HCT116 (cell line): ENCODE data around the gene COA3. TPM values are rescaled to one million over a fixed set of nuclear protein-coding genes. Genes with fewer than 3 reads are reported as not detected.
A peak's percentile ranks its signal among the peaks of the same experiment; 100 is the strongest.

ENCODE experiments used
- ATAC-seq: fragments of 200-7000 bp; cut with Tn5 transposase; 2 replicates; pipeline ENCODE4 v1.9.1; 2020; ENCODE audit warnings: mild to moderate bottlenecking, moderate library complexity
- BruUV-seq: library from RNA; stranded (reverse); fragments of 400-500 nt; replicated peaks from 2 replicates; lab custom pipeline; 2021; lab: Mats Ljungman, UMichigan
- CTCF ChIA-PET: fragments of 300-600 bp; sonication (Branson Sonifier 250); formaldehyde crosslinking; loops from one replicate; lab custom pipeline; 2021; ENCODE audit warnings: antibody characterized with exemption; lab: Charles Lee
- POLR2A ChIA-PET: fragments of 300-600, 350-600 bp; sonication (Branson Sonifier 250); formaldehyde crosslinking; loops from one replicate; lab custom pipeline; 2021; ENCODE audit warnings: antibody characterized with exemption; lab: Charles Lee
- RAD21 ChIA-PET, 2 experiments: fragments of 300-600 bp; sonication (Branson Sonifier 250); formaldehyde crosslinking; loops; one replicate each; lab custom pipeline; 2023; ENCODE audit warnings: low total read pairs in 2 of 2; ENCODE audit not compliant: uncharacterized antibody in 2 of 2, unreplicated experiment in 2 of 2, low non-redundant PET in 1 of 2; lab: Charles Lee
- DNase-seq: peaks from one replicate; pipeline ENCODE4 v3.0.0-alpha.2; 2010; ENCODE audit warnings: low read depth, low spot score
- H2AFZ ChIP-seq: fragments of 200-600 bp; shearing (Covaris generic), sonication (generic); 2 replicates; pipeline ENCODE4 v1.6.1; 2017; ENCODE audit warnings: low read depth, mixed run types, mixed read lengths, antibody characterized with exemption, low read length; ENCODE audit not compliant: poor library complexity, severe bottlenecking
- H3K27ac ChIP-seq: 2 replicates; pipeline ENCODE4 v1.5.1; 2012; ENCODE audit warnings: low read depth, low read length
- H3K27me3 ChIP-seq: fragments of 200-600 bp; sonication (generic); 2 replicates; pipeline ENCODE4 v1.6.1; 2016; ENCODE audit warnings: mixed run types, low read length, mixed read lengths; ENCODE audit not compliant: insufficient read depth
- H3K36me3 ChIP-seq, 2 experiments: fragments of 200-500 bp in 1 of 2; fragments of 200-600 bp in 1 of 2; sonication (Bioruptor generic) in 1 of 2; sonication (generic) in 1 of 2; 2 replicates each; pipeline versions ENCODE4 v1.5.1 to v1.6.1; 2014 to 2016; ENCODE audit warnings: low read length in 2 of 2, inconsistent platforms in 1 of 2, mixed read lengths in 1 of 2, mixed run types in 1 of 2; ENCODE audit not compliant: insufficient read depth in 2 of 2, control insufficient read depth in 1 of 2
- H3K4me1 ChIP-seq, 2 experiments: fragments of 200-600 bp in 1 of 2; sonication (generic) in 1 of 2; 2 replicates each; pipeline versions ENCODE4 v1.5.1 to v1.6.1; 2012 to 2017; ENCODE audit warnings: low read length in 2 of 2, inconsistent platforms in 1 of 2, mild to moderate bottlenecking in 1 of 2, mixed read lengths in 1 of 2, mixed run types in 1 of 2, moderate library complexity in 1 of 2; ENCODE audit not compliant: insufficient read depth in 2 of 2, control insufficient read depth in 1 of 2
- H3K4me2 ChIP-seq: fragments of 200-600 bp; sonication (generic); 2 replicates; pipeline ENCODE4 v1.6.1; 2017; ENCODE audit warnings: mixed run types, low read length, mixed read lengths
- H3K4me3 ChIP-seq, 2 experiments: fragments of 200-600 bp in 1 of 2; sonication (generic) in 1 of 2; replicated peaks in 1 of 2; 2 replicates each; pipeline ENCODE4 v1.5.1; 2011 to 2016; ENCODE audit warnings: low read length in 2 of 2, control low read depth in 1 of 2, low read depth in 1 of 2, mild to moderate bottlenecking in 1 of 2, mixed read lengths in 1 of 2, mixed run types in 1 of 2
- H3K79me2 ChIP-seq: fragments of 200-600 bp; sonication (generic); 2 replicates; pipeline ENCODE4 v1.6.1; 2017; ENCODE audit warnings: mild to moderate bottlenecking, mixed run types, low read length, moderate library complexity, mixed read lengths; ENCODE audit not compliant: insufficient read depth
- H3K9ac ChIP-seq: fragments of 200-600 bp; sonication (generic); 2 replicates; pipeline ENCODE4 v1.6.1; 2016; ENCODE audit warnings: low read length, mixed read lengths
- H3K9me2 ChIP-seq: fragments of 200-600 bp; sonication (generic), shearing (Covaris generic); 2 replicates; pipeline ENCODE4 v1.6.1; 2017; ENCODE audit warnings: mixed run types, mild to moderate bottlenecking, moderate library complexity; ENCODE audit not compliant: insufficient read depth
- H3K9me3 ChIP-seq, 2 experiments: fragments of 200-500 bp in 1 of 2; fragments of 200-600 bp in 1 of 2; sonication (Bioruptor generic) in 1 of 2; sonication (generic) in 1 of 2; 2 replicates each; pipeline ENCODE4 v1.6.1; 2014 to 2017; ENCODE audit warnings: low read length in 2 of 2, mixed read lengths in 2 of 2, inconsistent platforms in 1 of 2, low read depth in 1 of 2, mild to moderate bottlenecking in 1 of 2, mixed run types in 1 of 2, moderate library complexity in 1 of 2; ENCODE audit not compliant: control insufficient read depth in 1 of 2, insufficient read depth in 1 of 2
- H4K20me1 ChIP-seq: fragments of 200-600 bp; sonication (generic), shearing (Covaris generic); 2 replicates; pipeline ENCODE4 v1.6.1; 2017; ENCODE audit warnings: mixed run types, mild to moderate bottlenecking, moderate library complexity; ENCODE audit not compliant: insufficient read depth
- CBX3 ChIP-seq: IDR thresholded peaks from 2 replicates; pipeline ENCODE4 v1.6.1; 2012; ENCODE audit warnings: low read depth
- CEBPB ChIP-seq: IDR thresholded peaks from 2 replicates; pipeline ENCODE4 v1.6.1; 2012; ENCODE audit warnings: low read depth
- ELF1 ChIP-seq: IDR thresholded peaks from 2 replicates; pipeline ENCODE4 v1.6.1; 2012; ENCODE audit warnings: low read depth, borderline replicate concordance
- EZH2 ChIP-seq: fragments of 200-600 bp; sonication (generic); IDR thresholded peaks from 2 replicates; pipeline ENCODE4 v1.6.1; 2017; ENCODE audit warnings: antibody characterized with exemption, mixed run types
- EZH2phosphoT487 ChIP-seq: fragments of 200-600 bp; IDR thresholded peaks from 2 replicates; pipeline ENCODE4 v1.6.1; 2018; ENCODE audit warnings: antibody characterized with exemption, borderline replicate concordance
- FOSL1 ChIP-seq: IDR thresholded peaks from 2 replicates; pipeline ENCODE4 v1.6.1; 2012; ENCODE audit warnings: low read depth
- JUND ChIP-seq: IDR thresholded peaks from 2 replicates; pipeline ENCODE4 v1.6.1; 2012
- RAD21 ChIP-seq: IDR thresholded peaks from 2 replicates; pipeline ENCODE4 v1.6.1; 2012; ENCODE audit warnings: low read depth, mild to moderate bottlenecking
- SIN3A ChIP-seq: IDR thresholded peaks from 2 replicates; pipeline ENCODE4 v1.6.1; 2012; ENCODE audit warnings: low read depth
- SP1 ChIP-seq: IDR thresholded peaks from 2 replicates; pipeline ENCODE4 v1.6.1; 2012; ENCODE audit warnings: low read depth
- SRF ChIP-seq: IDR thresholded peaks from 2 replicates; pipeline ENCODE4 v1.6.1; 2012; ENCODE audit warnings: low read depth
- TCF7L2 ChIP-seq: IDR thresholded peaks from 2 replicates; pipeline ENCODE4 v1.7.0; 2011; ENCODE audit warnings: borderline replicate concordance, inconsistent platforms; ENCODE audit not compliant: insufficient read depth, insufficient read length; ENCODE audit errors: extremely low read depth
- YY1 ChIP-seq: IDR thresholded peaks from 2 replicates; pipeline ENCODE4 v1.6.1; 2011; ENCODE audit warnings: low read length, low read depth, moderate library complexity, mild to moderate bottlenecking; ENCODE audit not compliant: insufficient replicate concordance; ENCODE audit errors: extremely low read depth
- ZFX ChIP-seq: fragments of 450-650 bp; IDR thresholded peaks from 2 replicates; pipeline ENCODE4 v1.6.1; 2017
- intact Hi-C: fragments of 100-400 bp; cut with micrococcal nuclease; formaldehyde crosslinking; loops from 2 replicates; pipeline ENCODE4 v1.10.0; 2022
- total RNA-seq: library from RNA; stranded (reverse); gene quantifications from one replicate; pipeline ENCODE4 v1.2.1, GENCODE V29; 2021; ENCODE audit not compliant: unreplicated experiment
- TF ChIP-seq, protein P1 (sequence below): IDR thresholded peaks from 2 replicates; pipeline ENCODE4 v1.6.1; 2012

COA3 gene
- total RNA-seq, 1 experiment from 2014 or later, result 37.1 TPM

GRCh38 chr17:42798011-42798382 lies 507 bp downstream of the COA3 start:
- POLR2A ChIA-PET, result interaction anchor here (1.0 kb wide), 1 partner anchor 26 kb away, joined by 3 read pairs; the partner anchor contains the start of gene BECN1
- Histone ChIP-seq H3K4me2 (peak overlapping the region; percentile 85), H3K9me3 (no peaks in the 10 kb centered on the region), H3K4me3 (peak overlapping the region; percentile 83 to 88), H3K27me3 (no peaks in the 10 kb centered on the region), H3K9me2 (no peaks in the 10 kb centered on the region), H3K27ac (peak overlapping the region; percentile 26), H3K4me1 (peaks cover 4 to 9% of the 10 kb centered on the region in 2 experiments; a peak in 2 of 4 replicates), H3K9ac (peak overlapping the region; percentile 83), H3K79me2 (peaks cover 8% of the 10 kb centered on the region; the same call in 1 of the 2 replicates), H4K20me1 (no peaks in the 10 kb centered on the region), H3K36me3 (no peaks in the 10 kb centered on the region), H2AFZ (peak overlapping the region; percentile 52)
- DNase-seq (no peak), ATAC-seq (no peak)
- RAD21 ChIA-PET, result interaction anchor here in 1 of 2 experiments (0.6 kb wide), 1 partner anchor 48 kb away, joined by 8 read pairs; no protein-coding TSS in a partner anchor
- intact Hi-C loops, result no loop called here
- BruUV-seq, result no TSS peak
- TF ChIP-seq RAD21 (no peak), CEBPB (no peak), SIN3A (no peak), ZFX (no peak), ELF1 (no peak), EZH2phosphoT487 (no peak), EZH2 (no peak), TCF7L2 (no peak), YY1 (no peak), SRF (no peak), SP1 (no peak), FOSL1 (no peak), JUND (no peak), CBX3 (no peak)
- TF ChIP-seq, protein P1, sequence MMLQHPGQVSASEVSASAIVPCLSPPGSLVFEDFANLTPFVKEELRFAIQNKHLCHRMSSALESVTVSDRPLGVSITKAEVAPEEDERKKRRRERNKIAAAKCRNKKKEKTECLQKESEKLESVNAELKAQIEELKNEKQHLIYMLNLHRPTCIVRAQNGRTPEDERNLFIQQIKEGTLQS, result no peak
- CTCF ChIA-PET, result interaction anchor here (0.8 to 1.5 kb wide), 4 partner anchors 20 to 220 kb away, joined by 3 to 8 read pairs (median 4); partner anchors contain the start of gene BECN1
